Cardiac muscle cell (in vitro differentiated cells and primary cell): ENCODE measurements around the gene DLD. TPM values are rescaled to one million over a fixed set of nuclear protein-coding genes. Genes with fewer than 3 reads are reported as not detected.

Experiments
- DNase-seq, 2 donors: peaks; one replicate each; pipeline versions ENCODE4 v3.0.0 to v3.0.0-alpha.2; 2010 to 2017; ENCODE audit warnings: low read depth in 1 of 2, low spot score in 1 of 2
- H3K27ac ChIP-seq: fragments of 200-600 bp; sonication (generic); 2 replicates; pipeline ENCODE4 v1.5.1; 2016
- H3K27me3 ChIP-seq: fragments of 200-600 bp; sonication (generic); 2 replicates; pipeline ENCODE4 v1.6.0; 2016; ENCODE audit warnings: control low read depth
- H3K36me3 ChIP-seq: fragments of 200-600 bp; sonication (generic); 2 replicates; pipeline ENCODE4 v1.5.1; 2016; ENCODE audit warnings: control low read depth
- H3K4me1 ChIP-seq: fragments of 200-600 bp; sonication (generic); 2 replicates; pipeline ENCODE4 v1.8.1; 2017; ENCODE audit warnings: low read depth, mild to moderate bottlenecking, mixed run types
- H3K4me3 ChIP-seq: fragments of 200-600 bp; sonication (generic); 2 replicates; pipeline ENCODE4 v1.5.1; 2016; ENCODE audit warnings: mild to moderate bottlenecking
- H3K9me3 ChIP-seq: fragments of 200-600 bp; sonication (generic); 2 replicates; pipeline ENCODE4 v1.5.1; 2017; ENCODE audit warnings: low read depth, mild to moderate bottlenecking, control low read depth
- polyA plus RNA-seq: library from polyadenylated mRNA; unstranded; fragments of >200 nt; fragmentation: Nextera tagmentation; extraction: Ambion mirVana; gene quantifications from 2 replicates; pipeline ENCODE4 v1.2.1, GENCODE V29; 2016
- total RNA-seq: library from RNA; depleted of rRNA; stranded (reverse); fragments of >200 nt; gene quantifications from 2 replicates; pipeline ENCODE4 v1.2.3, GENCODE V29; 2016
- TF ChIP-seq, protein P1 (sequence below): IDR thresholded peaks from 2 replicates; pipeline ENCODE4 v1.5.1; 2012; ENCODE audit warnings: low read depth, mild to moderate bottlenecking, low read length

The DLD gene
- total and polyA plus RNA-seq, 2 experiments from 2014 or later: 199 to 250 TPM

DNA sequence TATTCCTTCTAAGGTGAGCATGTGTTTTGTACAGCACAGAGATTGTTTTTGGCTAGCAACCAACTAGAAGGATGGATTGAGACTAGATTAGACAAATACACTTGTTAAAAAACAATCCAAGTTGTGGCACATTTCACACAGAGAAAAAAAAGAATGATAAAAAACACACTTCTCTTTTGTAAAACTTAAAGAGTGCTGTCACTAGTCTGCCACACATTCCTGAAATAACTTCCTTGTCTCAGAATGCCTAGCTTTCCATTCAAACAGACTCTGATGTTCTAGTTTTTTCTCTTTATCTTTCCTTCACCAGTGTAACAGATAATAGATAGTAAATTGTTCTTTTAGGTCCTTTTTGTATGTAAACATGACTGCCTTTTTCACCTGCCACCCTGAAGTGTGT is 11.4 kb downstream of the DLD start:
- Histone ChIP-seq H3K4me1 (peaks cover 16% of the 10 kb centered on the region), H3K27ac (peak overlapping the region; percentile 75), H3K9me3 (no peaks in the 10 kb centered on the region), H3K27me3 (no peaks in the 10 kb centered on the region), H3K4me3 (no peak overlapping the region), H3K36me3 (peaks cover 43% of the 10 kb centered on the region)
- TF ChIP-seq, protein P1, sequence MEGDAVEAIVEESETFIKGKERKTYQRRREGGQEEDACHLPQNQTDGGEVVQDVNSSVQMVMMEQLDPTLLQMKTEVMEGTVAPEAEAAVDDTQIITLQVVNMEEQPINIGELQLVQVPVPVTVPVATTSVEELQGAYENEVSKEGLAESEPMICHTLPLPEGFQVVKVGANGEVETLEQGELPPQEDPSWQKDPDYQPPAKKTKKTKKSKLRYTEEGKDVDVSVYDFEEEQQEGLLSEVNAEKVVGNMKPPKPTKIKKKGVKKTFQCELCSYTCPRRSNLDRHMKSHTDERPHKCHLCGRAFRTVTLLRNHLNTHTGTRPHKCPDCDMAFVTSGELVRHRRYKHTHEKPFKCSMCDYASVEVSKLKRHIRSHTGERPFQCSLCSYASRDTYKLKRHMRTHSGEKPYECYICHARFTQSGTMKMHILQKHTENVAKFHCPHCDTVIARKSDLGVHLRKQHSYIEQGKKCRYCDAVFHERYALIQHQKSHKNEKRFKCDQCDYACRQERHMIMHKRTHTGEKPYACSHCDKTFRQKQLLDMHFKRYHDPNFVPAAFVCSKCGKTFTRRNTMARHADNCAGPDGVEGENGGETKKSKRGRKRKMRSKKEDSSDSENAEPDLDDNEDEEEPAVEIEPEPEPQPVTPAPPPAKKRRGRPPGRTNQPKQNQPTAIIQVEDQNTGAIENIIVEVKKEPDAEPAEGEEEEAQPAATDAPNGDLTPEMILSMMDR: no peak
- peak; percentile 24 to 31 for DNase-seq

- TF ChIP-seq, protein P1: no peak
- Histone ChIP-seq H3K4me1 (no peaks in the 10 kb centered on the region), H3K27me3 (no peaks in the 10 kb centered on the region), H3K9me3 (no peaks in the 10 kb centered on the region), H3K4me3 (no peak overlapping the region), H3K27ac (no peak overlapping the region), H3K36me3 (peaks cover 75% of the 10 kb centered on the region)
- peak in 1 of 2 donors; percentile 43 for DNase-seq
Measured at GRCh38 chr7:107907790-107908189, 16.8 kb downstream of the DLD start.

DNA sequence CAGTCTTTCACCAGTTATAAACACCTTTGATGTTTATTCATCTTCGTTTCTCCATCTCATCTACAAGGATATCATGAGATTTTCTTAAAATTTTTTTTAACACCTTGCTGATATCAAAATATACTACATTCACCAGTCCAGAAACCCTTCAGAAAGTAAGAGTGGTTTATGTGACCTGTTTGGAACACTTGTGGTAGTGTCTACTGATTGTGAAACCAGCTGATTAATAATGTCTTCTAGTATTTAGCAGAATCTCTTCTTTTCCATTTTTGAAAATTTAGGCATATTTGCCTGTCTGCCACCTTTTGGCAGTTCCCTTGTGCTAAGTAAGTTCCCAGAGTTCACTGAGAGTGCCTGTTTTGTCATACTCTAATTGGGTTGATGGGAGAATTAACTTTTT is 18.5 kb downstream of the DLD start:
- no peak for DNase-seq
- Histone ChIP-seq H3K9me3 (no peaks in the 10 kb centered on the region), H3K4me1 (no peaks in the 10 kb centered on the region), H3K36me3 (peaks cover 61% of the 10 kb centered on the region), H3K27me3 (no peaks in the 10 kb centered on the region), H3K4me3 (no peak overlapping the region), H3K27ac (no peak overlapping the region)
- TF ChIP-seq, protein P1: no peak

DNA sequence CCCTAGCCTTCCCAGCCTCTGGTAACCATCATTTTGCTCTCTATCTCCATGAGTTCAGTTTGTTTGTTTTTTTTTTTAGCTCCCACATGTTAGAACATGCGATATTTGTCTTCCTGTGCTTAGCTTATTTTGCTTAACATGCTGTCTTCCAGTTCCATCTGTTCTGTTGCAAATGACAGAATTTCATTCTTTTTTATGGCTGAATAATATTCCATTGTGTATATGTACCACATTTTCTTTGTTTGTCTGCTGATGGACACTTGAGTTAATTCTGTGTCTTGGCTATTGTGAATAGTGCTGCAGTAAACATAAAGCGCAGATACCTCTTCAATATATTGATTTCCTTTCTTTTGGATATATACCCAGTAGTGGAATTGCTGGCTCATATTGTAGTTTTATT is 21.0 kb downstream of the DLD start:
- DNase-seq: no peak
- Histone ChIP-seq H3K4me3 (no peak overlapping the region), H3K4me1 (no peaks in the 10 kb centered on the region), H3K36me3 (peaks cover 54% of the 10 kb centered on the region), H3K27ac (no peak overlapping the region), H3K27me3 (no peaks in the 10 kb centered on the region), H3K9me3 (no peaks in the 10 kb centered on the region)
- TF ChIP-seq, protein P1: no peak

- no peak overlapping the region for H3K27ac ChIP-seq
- no peaks in the 10 kb centered on the region for H3K27me3 ChIP-seq
- TF ChIP-seq, protein P1: no peak
- H3K4me3 ChIP-seq: no peak overlapping the region
- peaks cover 57% of the 10 kb centered on the region for H3K36me3 ChIP-seq
- no peak for DNase-seq
- H3K4me1 ChIP-seq: no peaks in the 10 kb centered on the region
- no peaks in the 10 kb centered on the region for H3K9me3 ChIP-seq
Measured at GRCh38 chr7:107913851-107914250, 22.9 kb downstream of the DLD start.

GRCh38 chr7:107914831-107915230 is 23.8 kb downstream of the DLD start:
- H3K36me3 ChIP-seq: peaks cover 62% of the 10 kb centered on the region
- TF ChIP-seq, protein P1: no peak
- H3K4me1 ChIP-seq: no peaks in the 10 kb centered on the region
- no peaks in the 10 kb centered on the region for H3K9me3 ChIP-seq
- no peak overlapping the region for H3K4me3 ChIP-seq
- H3K27ac ChIP-seq: no peak overlapping the region
- H3K27me3 ChIP-seq: no peaks in the 10 kb centered on the region
- no peak for DNase-seq
